H1 (cell line): ENCODE results near the gene CAPN11. TPM values are rescaled to one million over a fixed set of nuclear protein-coding genes. Genes with fewer than 3 reads are reported as not detected.

ENCODE experiments used
- CTCF ChIA-PET: fragments of 300-600 bp; sonication (Branson Sonifier 250); formaldehyde crosslinking; loops from one replicate; lab custom pipeline; 2021; ENCODE audit not compliant: partially characterized antibody; lab: Charles Lee
- POLR2A ChIA-PET: fragments of 300-600 bp; sonication (Branson Sonifier 250); formaldehyde crosslinking; loops from one replicate; lab custom pipeline; 2021; ENCODE audit warnings: inconsistent platforms; ENCODE audit not compliant: partially characterized antibody; lab: Charles Lee
- DNase-seq, 2 experiments: peaks; one replicate each; pipeline versions ENCODE4 v3.0.0 to v3.0.0-alpha.2; 2010 to 2022; ENCODE audit warnings: low spot score in 2 of 2, low read depth in 1 of 2, mixed read lengths in 1 of 2
- FAIRE-seq: peaks from 2 replicates; lab custom pipeline; 2011; peaks lifted over from hg19 to GRCh38; lab: Jason Lieb, UNC
- H2AFZ ChIP-seq: 2 replicates; pipeline ENCODE4 v1.8.1; 2012; ENCODE audit warnings: low read length, inconsistent platforms
- H2AK5ac ChIP-seq: 2 replicates; pipeline ENCODE4 v1.6.1; 2013; ENCODE audit warnings: low read depth, low read length
- H2BK120ac ChIP-seq: replicated peaks from 2 replicates; pipeline ENCODE3; 2013; ENCODE audit warnings: low read depth, low read length, inconsistent platforms
- H2BK12ac ChIP-seq: 2 replicates; pipeline ENCODE4 v1.6.1; 2013; ENCODE audit warnings: low read depth, low read length
- H2BK15ac ChIP-seq: 2 replicates; pipeline ENCODE4 v1.6.1; 2013; ENCODE audit warnings: low read length
- H2BK20ac ChIP-seq: 2 replicates; pipeline ENCODE4 v1.6.1; 2013; ENCODE audit warnings: low read length
- H2BK5ac ChIP-seq: 2 replicates; pipeline ENCODE4 v1.6.1; 2013; ENCODE audit warnings: low read depth, low read length
- H3K14ac ChIP-seq: 2 replicates; pipeline ENCODE4 v1.6.1; 2013; ENCODE audit warnings: inconsistent platforms; ENCODE audit not compliant: insufficient read length
- H3K18ac ChIP-seq: 2 replicates; pipeline ENCODE4 v1.6.1; 2013; ENCODE audit warnings: low read length; ENCODE audit errors: extremely low read depth
- H3K23ac ChIP-seq: 2 replicates; pipeline ENCODE4 v1.6.1; 2013; ENCODE audit warnings: inconsistent platforms; ENCODE audit not compliant: insufficient read length
- H3K23me2 ChIP-seq: 2 replicates; pipeline ENCODE4 v1.6.1; 2013; ENCODE audit warnings: low read depth, low read length
- H3K27ac ChIP-seq: 2 replicates; pipeline ENCODE4 v1.6.1; 2011; ENCODE audit warnings: low read depth, low read length, inconsistent platforms
- H3K27me3 ChIP-seq, 4 experiments: replicated peaks in 1 of 4; 1 replicate in 1 of 4; 2 replicates in 3 of 4; pipeline versions ENCODE4 v1.6.1 to v1.8.1; 2011 to 2013; ENCODE audit warnings: low read length in 3 of 4, mild to moderate bottlenecking in 3 of 4, inconsistent platforms in 2 of 4, mixed read lengths in 2 of 4, moderate library complexity in 1 of 4; ENCODE audit not compliant: control insufficient read depth in 3 of 4, insufficient read depth in 3 of 4; ENCODE audit errors: extremely low read depth in 1 of 4
- H3K36me3 ChIP-seq, 4 experiments: 2 replicates each; pipeline versions ENCODE4 v1.6.1 to v1.8.1; 2011 to 2013; ENCODE audit warnings: mild to moderate bottlenecking in 4 of 4, low read length in 3 of 4, moderate library complexity in 2 of 4, control low read depth in 1 of 4, inconsistent platforms in 1 of 4; ENCODE audit not compliant: insufficient read depth in 4 of 4, control insufficient read depth in 2 of 4
- H3K4ac ChIP-seq: replicated peaks from 2 replicates; pipeline ENCODE3; 2013; ENCODE audit warnings: low read length, low read depth, mixed read lengths, inconsistent platforms; ENCODE audit not compliant: insufficient read length
- H3K4me1 ChIP-seq, 4 experiments: replicated peaks in 1 of 4; 1 replicate in 1 of 4; 2 replicates in 3 of 4; pipeline versions ENCODE4 v1.6.1 to v1.8.1; 2011 to 2013; ENCODE audit warnings: low read length in 3 of 4, inconsistent platforms in 2 of 4, mixed read lengths in 1 of 4; ENCODE audit not compliant: insufficient read depth in 4 of 4, control insufficient read depth in 3 of 4
- H3K4me2 ChIP-seq, 2 experiments: 2 replicates each; pipeline versions ENCODE4 v1.6.1 to v1.8.1; 2011 to 2013; ENCODE audit warnings: low read depth in 2 of 2, low read length in 2 of 2, control low read depth in 1 of 2, inconsistent platforms in 1 of 2, mild to moderate bottlenecking in 1 of 2; ENCODE audit not compliant: insufficient read depth in 1 of 2
- H3K4me3 ChIP-seq, 4 experiments: fragments of 200-600, 300-600 bp in 1 of 4; sonication (generic), shearing (Covaris generic), sonication (Bioruptor Twin) in 1 of 4; 2 replicates each; pipeline versions ENCODE4 v1.5.1 to v1.8.1; 2011 to 2016; ENCODE audit warnings: low read length in 4 of 4, low read depth in 3 of 4, control low read depth in 2 of 4, inconsistent platforms in 2 of 4, mild to moderate bottlenecking in 2 of 4, mixed read lengths in 1 of 4, moderate library complexity in 1 of 4; ENCODE audit not compliant: insufficient read depth in 2 of 4; ENCODE audit errors: extremely low read depth in 1 of 4
- H3K56ac ChIP-seq: replicated peaks from 2 replicates; pipeline ENCODE3; 2013; ENCODE audit warnings: low read depth, mild to moderate bottlenecking, mixed read lengths, low read length, inconsistent platforms; ENCODE audit not compliant: insufficient read length
- H3K79me1 ChIP-seq: 2 replicates; pipeline ENCODE4 v1.6.1; 2013; ENCODE audit warnings: low read depth, low read length, control low read depth
- H3K79me2 ChIP-seq, 2 experiments: 2 replicates each; pipeline versions ENCODE4 v1.6.1 to v1.8.1; 2012 to 2013; ENCODE audit warnings: low read length in 2 of 2, mild to moderate bottlenecking in 2 of 2, inconsistent platforms in 1 of 2; ENCODE audit not compliant: insufficient read depth in 2 of 2, control insufficient read depth in 1 of 2
- H3K9ac ChIP-seq, 4 experiments: replicated peaks in 1 of 4; 1 replicate in 1 of 4; 2 replicates in 3 of 4; pipeline versions ENCODE4 v1.6.1 to v1.8.1; 2011 to 2013; ENCODE audit warnings: low read depth in 3 of 4, low read length in 3 of 4, control low read depth in 2 of 4, mild to moderate bottlenecking in 2 of 4, moderate library complexity in 2 of 4, inconsistent platforms in 1 of 4; ENCODE audit errors: extremely low read depth in 1 of 4
- H3K9me3 ChIP-seq, 2 experiments: 2 replicates each; pipeline versions ENCODE4 v1.6.1 to v1.8.1; 2012 to 2013; ENCODE audit warnings: mild to moderate bottlenecking in 2 of 2, moderate library complexity in 2 of 2, control low read depth in 1 of 2, inconsistent platforms in 1 of 2, low read depth in 1 of 2, low read length in 1 of 2, mixed read lengths in 1 of 2; ENCODE audit not compliant: insufficient read depth in 2 of 2
- H4K20me1 ChIP-seq, 2 experiments: replicated peaks in 1 of 2; 2 replicates each; pipeline versions ENCODE3 to v1.8.1; 2011 to 2013; ENCODE audit warnings: inconsistent platforms in 2 of 2, low read length in 2 of 2, mild to moderate bottlenecking in 1 of 2; ENCODE audit not compliant: insufficient read depth in 2 of 2, control insufficient read depth in 1 of 2
- H4K5ac ChIP-seq: 2 replicates; pipeline ENCODE4 v1.6.1; 2013; ENCODE audit warnings: low read length, low read depth, mixed read lengths, inconsistent platforms; ENCODE audit not compliant: insufficient read length
- H4K8ac ChIP-seq: 2 replicates; pipeline ENCODE4 v1.8.0; 2013; ENCODE audit warnings: mild to moderate bottlenecking, moderate library complexity, low read length, inconsistent platforms; ENCODE audit not compliant: insufficient read depth; ENCODE audit errors: extremely low read depth
- H4K91ac ChIP-seq: replicated peaks from 2 replicates; pipeline ENCODE3; 2013; ENCODE audit warnings: low read length, mixed read lengths, inconsistent platforms; ENCODE audit not compliant: insufficient read length
- GABPA ChIP-seq: IDR thresholded peaks from 2 replicates; pipeline ENCODE4 v1.6.1; 2011; ENCODE audit warnings: mild to moderate bottlenecking, low read length, moderate library complexity, borderline replicate concordance; ENCODE audit not compliant: insufficient read depth
- WGBS, 2 experiments: shearing (Covaris generic) in 1 of 2; methylation state at CpG; one replicate each; pipeline versions ENCODE4 v1.1.6 to v1.1.7; 2013 to 2015; ENCODE audit warnings: low lambda C conversion rate in 2 of 2, mixed read lengths in 2 of 2, inconsistent platforms in 1 of 2, low coverage in 1 of 2, missing lambda C conversion rate in 1 of 2; ENCODE audit not compliant: insufficient replicate concordance in 2 of 2, insufficient coverage in 1 of 2, insufficient read length in 1 of 2; ENCODE audit errors: extremely low coverage in 1 of 2, missing lambda C conversion rate in 1 of 2; 5-methylcytosine and 5-hydroxymethylcytosine counted together
- polyA plus RNA-seq, 7 experiments: library from polyadenylated mRNA; depleted of rRNA in 3 of 7; stranded (reverse) in 5 of 7; unstranded in 2 of 7; fragments of >200 nt in 5 of 7; fragments of 200-250 nt in 2 of 7; gene quantifications; 1 replicate in 5 of 7; 2 replicates in 1 of 7; 4 replicates in 1 of 7; pipeline versions ENCODE4 v1.2.1 to v1.2.3, GENCODE V29; 2011 to 2013; ENCODE audit warnings: missing spikeins in 2 of 7, mixed read lengths in 2 of 7
- total RNA-seq: library from RNA; stranded (reverse); fragmentation: NEBNext Ultra II Directional; extraction: Animal tissue kit (Norgen Biotek cat#: 25700); gene quantifications from 2 replicates; pipeline ENCODE4 v1.2.1, GENCODE V29; 2021
- TF ChIP-seq, protein P1 (sequence below), 3 experiments: IDR thresholded peaks; 1 replicate in 2 of 3; 2 replicates in 1 of 3; pipeline versions ENCODE4 v1.5.1 to v1.6.1; 2011; ENCODE audit warnings: low read length in 3 of 3, mild to moderate bottlenecking in 3 of 3, inconsistent platforms in 2 of 3, low read depth in 1 of 3, moderate library complexity in 1 of 3; ENCODE audit not compliant: insufficient read depth in 1 of 3; ENCODE audit errors: control extremely low read depth in 1 of 3

The CAPN11 gene
- total and polyA plus RNA-seq, 2 of the 8 experiments (the other 6 are each of a cell fraction or from before 2014, with no cell fraction given) = 0.95 to 0.97 TPM

DNA sequence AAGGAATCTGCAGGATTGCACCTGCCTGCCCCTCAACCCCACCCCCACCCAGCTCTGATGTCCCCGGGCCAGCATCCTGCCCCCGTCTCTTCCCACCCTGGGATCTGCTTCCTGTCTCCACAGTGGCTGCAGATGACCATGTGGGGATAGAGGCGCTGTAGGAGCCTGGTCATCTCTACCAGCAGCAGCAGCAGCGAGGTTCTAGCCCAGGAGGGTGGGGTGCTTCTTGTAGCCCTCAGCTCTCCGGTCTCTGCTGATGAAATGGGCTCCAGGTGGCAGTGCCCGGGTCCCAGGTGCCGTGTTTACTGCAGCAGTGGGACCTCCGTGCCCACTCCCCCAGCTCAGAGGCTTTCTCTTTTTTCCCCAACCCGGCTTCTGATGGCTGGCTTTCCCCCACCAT is 25.2 kb downstream of the CAPN11 start:
- Histone ChIP-seq H3K79me1 (no peaks in the 10 kb centered on the region), H3K56ac (no peak overlapping the region), H2BK5ac (no peak overlapping the region), H3K4ac (no peak overlapping the region), H4K91ac (no peak overlapping the region), H2BK15ac (no peak overlapping the region), H3K27ac (no peak overlapping the region), H3K18ac (no peak overlapping the region), H3K9me3 (no peaks in the 10 kb centered on the region), H2BK120ac (no peak overlapping the region), H2AK5ac (no peak overlapping the region), H4K8ac (no peak overlapping the region; the same call in 1 of the 2 replicates), H4K5ac (no peak overlapping the region), H3K79me2 (no peaks in the 10 kb centered on the region), H3K23me2 (peaks cover 10% of the 10 kb centered on the region; the same call in 1 of the 2 replicates), H2BK20ac (no peak overlapping the region), H3K14ac (no peak overlapping the region), H2AFZ (no peak overlapping the region), H3K27me3 (no peaks in the 10 kb centered on the region), H3K4me3 (no peak overlapping the region), H3K36me3 (no peaks in the 10 kb centered on the region), H2BK12ac (no peak overlapping the region), H4K20me1 (no peaks in the 10 kb centered on the region), H3K4me2 (no peak overlapping the region), H3K4me1 (peaks cover 2 to 10% (median 5%) of the 10 kb centered on the region in 4 experiments; a peak in 6 of 7 replicates), H3K23ac (no peak overlapping the region), H3K9ac (no peak overlapping the region)
- FAIRE-seq = no peak
- CTCF ChIA-PET = interaction anchor here (0.6 to 6.5 kb wide), 8 partner anchors 9 to 84 kb away, joined by 3 to 34 read pairs (median 6); no protein-coding TSS in a partner anchor
- no peak for DNase-seq
- TF ChIP-seq, protein P1, sequence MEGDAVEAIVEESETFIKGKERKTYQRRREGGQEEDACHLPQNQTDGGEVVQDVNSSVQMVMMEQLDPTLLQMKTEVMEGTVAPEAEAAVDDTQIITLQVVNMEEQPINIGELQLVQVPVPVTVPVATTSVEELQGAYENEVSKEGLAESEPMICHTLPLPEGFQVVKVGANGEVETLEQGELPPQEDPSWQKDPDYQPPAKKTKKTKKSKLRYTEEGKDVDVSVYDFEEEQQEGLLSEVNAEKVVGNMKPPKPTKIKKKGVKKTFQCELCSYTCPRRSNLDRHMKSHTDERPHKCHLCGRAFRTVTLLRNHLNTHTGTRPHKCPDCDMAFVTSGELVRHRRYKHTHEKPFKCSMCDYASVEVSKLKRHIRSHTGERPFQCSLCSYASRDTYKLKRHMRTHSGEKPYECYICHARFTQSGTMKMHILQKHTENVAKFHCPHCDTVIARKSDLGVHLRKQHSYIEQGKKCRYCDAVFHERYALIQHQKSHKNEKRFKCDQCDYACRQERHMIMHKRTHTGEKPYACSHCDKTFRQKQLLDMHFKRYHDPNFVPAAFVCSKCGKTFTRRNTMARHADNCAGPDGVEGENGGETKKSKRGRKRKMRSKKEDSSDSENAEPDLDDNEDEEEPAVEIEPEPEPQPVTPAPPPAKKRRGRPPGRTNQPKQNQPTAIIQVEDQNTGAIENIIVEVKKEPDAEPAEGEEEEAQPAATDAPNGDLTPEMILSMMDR (IDR thresholded peaks at IDR 0.05; ENCODE audit: control extremely low read depth in 1 of 3, insufficient read depth in 1 of 3, low read depth in 1 of 3, low read length in 3 of 3) = 0 out of 4 replicates have a peak, but pooled peaks of 1 of the 3 experiments have one; percentile 8
- no peak for TF ChIP-seq GABPA
- 74% methylated on average over 9 of the region's 9 CpGs; no CpG with 5 or more reads in 1 of the 2 experiments for WGBS, 2 experiments
- POLR2A ChIA-PET = interaction anchor here (1.0 to 3.5 kb wide), 8 partner anchors 10 to 61 kb away, joined by 3 to 14 read pairs (median 4); no protein-coding TSS in a partner anchor
